WERI-Rb-1 (cell line): ENCODE data around the gene BEND7.

ENCODE experiments used
- DNase-seq: peaks from one replicate; pipeline ENCODE4 v3.0.0-alpha.2; 2020
- H3K27ac ChIP-seq: fragments of 250-450 bp; sonication (Bioruptor Pico); 2 replicates; pipeline ENCODE4 v1.5.1; 2020; ENCODE audit warnings: mild to moderate bottlenecking, moderate library complexity
- H3K27me3 ChIP-seq: fragments of 250-450 bp; sonication (Bioruptor Pico); 2 replicates; pipeline ENCODE4 v1.5.1; 2021; ENCODE audit warnings: mild to moderate bottlenecking, low read depth, moderate library complexity; ENCODE audit not compliant: insufficient read depth, severe bottlenecking
- H3K36me3 ChIP-seq: fragments of 250-450 bp; sonication (Bioruptor Pico); 2 replicates; pipeline ENCODE4 v1.5.1; 2020; ENCODE audit warnings: mild to moderate bottlenecking, moderate library complexity
- H3K4me3 ChIP-seq: 2 replicates; pipeline ENCODE4 v1.5.1; 2011; ENCODE audit warnings: low read depth, mild to moderate bottlenecking, control low read depth, low read length
- H3K9me3 ChIP-seq: fragments of 250-450 bp; sonication (Bioruptor Pico); 2 replicates; pipeline ENCODE4 v1.5.1; 2021; ENCODE audit warnings: mild to moderate bottlenecking, moderate library complexity; ENCODE audit not compliant: severe bottlenecking
- TF ChIP-seq, protein P1 (sequence below): IDR thresholded peaks from 2 replicates; pipeline ENCODE4 v1.5.1; 2011; ENCODE audit warnings: low read depth, mild to moderate bottlenecking, control low read depth, inconsistent platforms, low read length

Gene BEND7

DNA sequence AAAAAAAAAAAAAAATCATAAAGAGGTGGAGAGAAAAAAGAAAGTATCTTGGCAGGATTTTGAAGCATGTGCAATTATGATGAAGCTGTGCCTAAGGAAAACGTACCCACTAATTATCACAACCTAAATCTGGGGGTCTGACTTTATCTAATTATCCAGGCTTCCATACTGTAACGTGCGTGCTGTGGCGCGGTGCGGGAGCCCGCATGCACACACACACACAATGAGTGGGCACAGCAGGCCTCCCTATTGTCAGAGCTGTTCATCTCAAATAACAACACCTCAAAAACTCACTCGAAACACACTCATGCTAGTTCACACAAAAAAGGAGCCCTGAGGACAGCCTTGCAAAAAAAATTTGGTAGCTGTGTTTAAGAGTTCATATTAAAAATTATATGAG is 31.9 kb downstream of the BEND7 start:
- Histone ChIP-seq H3K27me3 (no peaks in the 10 kb centered on the region), H3K36me3 (no peaks in the 10 kb centered on the region), H3K4me3 (no peak overlapping the region), H3K9me3 (no peaks in the 10 kb centered on the region), H3K27ac (no peak overlapping the region)
- DNase-seq: no peak
- TF ChIP-seq, protein P1, sequence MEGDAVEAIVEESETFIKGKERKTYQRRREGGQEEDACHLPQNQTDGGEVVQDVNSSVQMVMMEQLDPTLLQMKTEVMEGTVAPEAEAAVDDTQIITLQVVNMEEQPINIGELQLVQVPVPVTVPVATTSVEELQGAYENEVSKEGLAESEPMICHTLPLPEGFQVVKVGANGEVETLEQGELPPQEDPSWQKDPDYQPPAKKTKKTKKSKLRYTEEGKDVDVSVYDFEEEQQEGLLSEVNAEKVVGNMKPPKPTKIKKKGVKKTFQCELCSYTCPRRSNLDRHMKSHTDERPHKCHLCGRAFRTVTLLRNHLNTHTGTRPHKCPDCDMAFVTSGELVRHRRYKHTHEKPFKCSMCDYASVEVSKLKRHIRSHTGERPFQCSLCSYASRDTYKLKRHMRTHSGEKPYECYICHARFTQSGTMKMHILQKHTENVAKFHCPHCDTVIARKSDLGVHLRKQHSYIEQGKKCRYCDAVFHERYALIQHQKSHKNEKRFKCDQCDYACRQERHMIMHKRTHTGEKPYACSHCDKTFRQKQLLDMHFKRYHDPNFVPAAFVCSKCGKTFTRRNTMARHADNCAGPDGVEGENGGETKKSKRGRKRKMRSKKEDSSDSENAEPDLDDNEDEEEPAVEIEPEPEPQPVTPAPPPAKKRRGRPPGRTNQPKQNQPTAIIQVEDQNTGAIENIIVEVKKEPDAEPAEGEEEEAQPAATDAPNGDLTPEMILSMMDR: no peak

DNA sequence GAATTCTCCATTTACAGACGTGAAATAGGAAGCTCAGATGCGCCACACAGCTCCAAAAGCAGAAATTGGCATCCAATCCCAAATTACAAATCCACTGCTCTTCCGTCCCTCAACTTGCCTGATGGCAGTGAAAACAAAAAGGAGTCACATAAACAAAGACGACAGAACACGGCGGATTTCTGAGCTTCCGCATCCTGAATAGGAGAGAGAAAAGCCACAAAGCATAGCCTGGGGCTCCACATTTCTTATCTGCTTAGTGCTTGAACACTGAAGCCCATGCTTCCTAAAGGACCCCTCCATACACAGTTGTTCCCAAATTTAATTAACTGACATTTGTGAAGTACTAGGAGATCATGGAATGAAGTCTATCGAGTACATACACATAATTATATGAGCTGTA is 32.6 kb downstream of the BEND7 start:
- Histone ChIP-seq H3K27me3 (no peaks in the 10 kb centered on the region), H3K4me3 (no peak overlapping the region), H3K36me3 (no peaks in the 10 kb centered on the region), H3K27ac (no peak overlapping the region), H3K9me3 (no peaks in the 10 kb centered on the region)
- TF ChIP-seq, protein P1: no peak
- DNase-seq: no peak

DNA sequence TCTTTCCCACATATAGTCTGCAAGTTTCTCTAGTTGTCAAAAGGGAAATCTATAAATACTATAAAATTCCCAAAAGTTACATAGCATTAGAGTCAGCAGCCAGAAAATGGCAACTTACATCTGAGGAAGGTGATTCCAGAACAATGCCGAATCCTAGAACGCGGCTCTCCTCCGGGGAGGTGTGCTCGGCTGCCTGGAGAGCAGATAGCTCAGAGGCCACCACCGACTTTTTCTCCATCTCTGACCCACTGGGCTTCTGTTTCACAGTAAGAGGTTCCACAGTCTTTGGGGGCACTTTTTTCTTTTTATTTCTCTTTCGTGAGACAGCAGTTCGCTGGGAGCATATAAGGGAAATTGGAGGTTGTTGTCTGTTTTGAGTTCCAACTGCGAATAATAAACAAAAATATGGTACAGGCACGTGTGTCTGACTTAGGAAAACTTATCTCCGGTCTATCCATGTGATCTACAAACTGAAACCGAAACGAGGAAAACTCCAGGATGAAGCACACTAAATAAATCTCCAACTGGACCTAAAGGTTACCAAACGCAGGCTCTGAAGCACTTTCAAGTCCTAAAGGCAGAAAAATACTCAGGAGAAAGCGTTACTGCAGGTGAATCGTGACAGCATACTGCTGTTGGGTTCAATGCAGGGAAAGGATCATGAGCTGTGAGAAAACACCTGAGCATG is 36.2 kb downstream of the BEND7 start:
- Histone ChIP-seq H3K27ac (no peak overlapping the region), H3K36me3 (no peaks in the 10 kb centered on the region), H3K4me3 (no peak overlapping the region), H3K27me3 (no peaks in the 10 kb centered on the region), H3K9me3 (no peaks in the 10 kb centered on the region)
- TF ChIP-seq, protein P1: no peak
- no peak for DNase-seq

DNA sequence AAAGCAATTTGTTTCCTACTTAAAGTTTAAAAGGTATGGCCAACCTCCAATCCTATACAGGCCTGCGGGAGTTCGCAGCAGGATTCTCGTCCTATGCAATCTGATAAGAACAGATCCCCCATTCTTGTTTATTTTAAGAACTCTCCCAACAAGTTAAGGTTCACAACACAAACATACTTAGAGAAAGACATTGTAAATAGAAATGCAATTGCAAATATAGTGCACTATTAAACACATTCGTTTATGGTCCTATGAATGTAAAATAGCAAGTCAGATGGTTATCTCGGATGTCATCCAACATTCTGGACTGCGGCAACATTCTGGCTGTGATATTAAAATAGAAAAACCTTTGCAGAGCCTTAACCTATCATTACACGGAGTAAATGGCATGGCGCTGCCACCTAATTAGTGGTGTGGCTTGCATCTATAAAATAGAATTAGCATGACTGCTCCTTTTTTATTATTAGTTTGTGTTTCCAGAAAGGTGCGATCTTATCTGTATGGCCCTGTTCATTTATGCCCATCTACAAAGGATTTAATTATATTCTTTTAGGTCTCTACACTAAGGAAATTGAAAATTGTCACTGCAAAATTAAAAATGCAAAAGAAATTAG is 37.0 kb downstream of the BEND7 start:
- no peaks in the 10 kb centered on the region for H3K27me3 ChIP-seq
- H3K9me3 ChIP-seq: no peaks in the 10 kb centered on the region
- DNase-seq: no peak
- no peak overlapping the region for H3K4me3 ChIP-seq
- no peak overlapping the region for H3K27ac ChIP-seq
- H3K36me3 ChIP-seq: no peaks in the 10 kb centered on the region
- TF ChIP-seq, protein P1: no peak

DNA sequence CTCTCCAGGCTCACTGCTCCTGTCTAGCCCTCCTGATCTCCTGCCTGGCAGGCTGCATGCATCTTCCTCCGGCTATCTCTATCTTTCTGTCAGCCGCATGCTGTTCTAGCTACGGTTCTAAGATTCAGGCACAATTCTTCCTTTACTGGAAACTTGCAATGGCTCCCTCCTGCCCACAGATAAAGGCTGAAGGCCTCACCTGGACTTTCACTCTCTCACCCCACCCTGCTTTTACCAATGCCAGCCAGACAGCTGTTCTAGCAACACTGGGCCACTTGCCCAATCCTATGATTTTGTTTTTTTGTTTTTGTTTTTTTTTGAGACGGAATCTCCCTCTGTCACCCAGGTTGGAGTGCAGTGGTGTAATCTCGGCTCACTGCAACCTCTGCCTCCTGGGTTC is 38.3 kb downstream of the BEND7 start:
- no peak for DNase-seq
- Histone ChIP-seq H3K4me3 (no peak overlapping the region), H3K27ac (no peak overlapping the region), H3K27me3 (no peaks in the 10 kb centered on the region), H3K9me3 (no peaks in the 10 kb centered on the region), H3K36me3 (no peaks in the 10 kb centered on the region)
- TF ChIP-seq, protein P1: no peak
